GM06990 (cell line): Measurements from ENCODE around the gene GRIK4.

Source experiments
- DNase-seq: peaks from one replicate; pipeline ENCODE4 v3.0.0-alpha.2; 2011; ENCODE audit not compliant: insufficient read length; ENCODE audit errors: extremely low read depth
- H3K27me3 ChIP-seq: replicated peaks from 2 replicates; pipeline ENCODE4 v1.6.0; 2011; ENCODE audit warnings: low read length; ENCODE audit not compliant: control insufficient read depth, insufficient read depth
- H3K36me3 ChIP-seq: 2 replicates; pipeline ENCODE4 v1.5.1; 2011; ENCODE audit warnings: low read length; ENCODE audit not compliant: control insufficient read depth, insufficient read depth
- H3K4me3 ChIP-seq: replicated peaks from 2 replicates; pipeline ENCODE4 v1.5.1; 2011; ENCODE audit warnings: low read depth, mild to moderate bottlenecking, control low read depth, low read length
- TF ChIP-seq, protein P1 (sequence below): IDR thresholded peaks from 2 replicates; pipeline ENCODE4 v1.5.1; 2011; ENCODE audit warnings: low read length, control low read depth, mild to moderate bottlenecking, inconsistent platforms; ENCODE audit not compliant: insufficient read depth, poor library complexity, severe bottlenecking

The GRIK4 gene

DNA sequence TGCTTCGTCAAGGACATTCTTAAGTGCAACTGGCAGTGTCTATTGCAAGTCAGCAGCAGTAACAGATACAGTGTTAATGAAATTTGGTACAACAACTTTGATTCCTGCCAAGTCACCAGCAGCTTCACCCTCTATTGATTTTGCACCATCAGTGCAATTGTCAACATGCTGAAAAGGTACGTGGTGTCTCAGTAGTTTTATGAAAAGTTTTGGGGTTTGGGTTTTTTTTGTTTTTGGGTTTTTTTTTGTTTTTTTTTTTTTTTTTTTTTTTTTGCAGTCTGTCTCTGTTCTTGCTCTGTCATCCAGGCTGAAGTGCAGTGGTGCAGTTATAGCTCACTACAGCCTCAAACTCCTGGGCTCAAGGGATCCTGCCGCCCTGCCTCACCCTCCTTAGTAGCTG, 19.1 kb upstream of the GRIK4 start:
- TF ChIP-seq, protein P1, sequence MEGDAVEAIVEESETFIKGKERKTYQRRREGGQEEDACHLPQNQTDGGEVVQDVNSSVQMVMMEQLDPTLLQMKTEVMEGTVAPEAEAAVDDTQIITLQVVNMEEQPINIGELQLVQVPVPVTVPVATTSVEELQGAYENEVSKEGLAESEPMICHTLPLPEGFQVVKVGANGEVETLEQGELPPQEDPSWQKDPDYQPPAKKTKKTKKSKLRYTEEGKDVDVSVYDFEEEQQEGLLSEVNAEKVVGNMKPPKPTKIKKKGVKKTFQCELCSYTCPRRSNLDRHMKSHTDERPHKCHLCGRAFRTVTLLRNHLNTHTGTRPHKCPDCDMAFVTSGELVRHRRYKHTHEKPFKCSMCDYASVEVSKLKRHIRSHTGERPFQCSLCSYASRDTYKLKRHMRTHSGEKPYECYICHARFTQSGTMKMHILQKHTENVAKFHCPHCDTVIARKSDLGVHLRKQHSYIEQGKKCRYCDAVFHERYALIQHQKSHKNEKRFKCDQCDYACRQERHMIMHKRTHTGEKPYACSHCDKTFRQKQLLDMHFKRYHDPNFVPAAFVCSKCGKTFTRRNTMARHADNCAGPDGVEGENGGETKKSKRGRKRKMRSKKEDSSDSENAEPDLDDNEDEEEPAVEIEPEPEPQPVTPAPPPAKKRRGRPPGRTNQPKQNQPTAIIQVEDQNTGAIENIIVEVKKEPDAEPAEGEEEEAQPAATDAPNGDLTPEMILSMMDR, result no peak
- DNase-seq, result no peak
- no peaks in the 10 kb centered on the region for H3K36me3 ChIP-seq
- H3K4me3 ChIP-seq, result no peak overlapping the region
- no peaks in the 10 kb centered on the region for H3K27me3 ChIP-seq

DNA sequence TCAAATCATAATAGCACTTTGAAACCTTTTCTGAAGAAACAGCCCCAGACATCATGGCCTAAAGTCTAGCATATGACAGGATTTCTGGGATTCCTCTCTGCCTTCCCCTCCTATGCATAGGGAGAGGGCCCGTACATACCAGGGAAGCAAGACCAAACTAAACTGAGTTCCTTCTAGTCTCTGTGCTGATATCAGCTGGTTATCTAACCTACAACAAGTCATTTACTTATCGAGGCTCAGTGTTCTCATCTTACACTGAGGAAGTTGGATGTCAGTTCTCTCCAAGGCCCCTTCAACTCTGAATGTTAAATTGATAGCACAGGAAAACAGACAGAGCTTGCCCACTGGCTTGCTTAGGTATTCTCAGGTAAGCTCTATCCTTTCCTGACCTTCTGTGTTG, 17.0 kb upstream of the GRIK4 start:
- TF ChIP-seq, protein P1, result no peak
- no peak overlapping the region for H3K4me3 ChIP-seq
- no peaks in the 10 kb centered on the region for H3K27me3 ChIP-seq
- H3K36me3 ChIP-seq, result no peaks in the 10 kb centered on the region
- no peak for DNase-seq

DNA sequence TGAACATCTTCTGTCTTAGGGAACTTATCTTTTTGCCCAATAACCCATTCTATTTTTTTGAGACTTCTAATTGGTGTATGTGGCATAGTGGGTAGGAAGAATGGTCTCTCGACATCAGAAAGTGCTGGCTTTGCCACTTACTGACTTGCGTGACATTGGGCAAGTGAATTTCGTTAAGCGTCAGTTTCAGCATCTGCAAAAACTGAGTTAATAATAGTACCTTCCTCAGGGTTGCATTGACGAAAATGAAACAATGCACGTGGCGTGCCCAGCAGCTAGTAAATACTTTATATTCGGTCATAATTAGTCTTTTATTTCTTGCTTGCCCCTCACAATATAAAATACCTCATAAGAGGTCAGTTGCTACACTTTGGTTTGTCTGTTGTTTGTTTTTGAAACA, 12.5 kb upstream of the GRIK4 start:
- no peak overlapping the region for H3K4me3 ChIP-seq
- TF ChIP-seq, protein P1, result no peak
- DNase-seq, result no peak

DNA sequence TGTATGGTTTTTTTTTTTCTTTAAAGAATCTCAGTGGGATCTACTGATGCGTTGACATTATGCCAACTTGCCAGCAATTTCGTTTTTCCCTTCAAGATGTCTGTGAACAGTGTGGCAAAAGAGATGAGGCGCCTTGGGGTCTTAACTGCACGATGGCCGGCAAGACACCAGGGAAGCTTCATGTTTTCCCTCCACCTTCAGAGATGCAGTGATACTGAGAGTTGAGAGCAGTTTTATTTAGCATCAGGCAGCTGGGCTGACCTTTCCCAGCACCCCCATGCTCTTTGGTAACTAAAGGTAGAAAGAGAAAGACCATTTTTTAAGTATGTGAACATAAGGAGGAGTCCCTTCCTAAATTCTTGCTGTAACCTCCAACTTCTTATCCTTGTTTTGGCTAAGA, 11.7 kb upstream of the GRIK4 start:
- no peaks in the 10 kb centered on the region for H3K27me3 ChIP-seq
- H3K36me3 ChIP-seq, result no peaks in the 10 kb centered on the region
- no peak overlapping the region for H3K4me3 ChIP-seq
- TF ChIP-seq, protein P1, result no peak
- no peak for DNase-seq

More for the DNA sequence above, 12.5 kb upstream of the GRIK4 start:
- Histone ChIP-seq H3K27me3 (no peaks in the 10 kb centered on the region), H3K36me3 (no peaks in the 10 kb centered on the region)

DNA sequence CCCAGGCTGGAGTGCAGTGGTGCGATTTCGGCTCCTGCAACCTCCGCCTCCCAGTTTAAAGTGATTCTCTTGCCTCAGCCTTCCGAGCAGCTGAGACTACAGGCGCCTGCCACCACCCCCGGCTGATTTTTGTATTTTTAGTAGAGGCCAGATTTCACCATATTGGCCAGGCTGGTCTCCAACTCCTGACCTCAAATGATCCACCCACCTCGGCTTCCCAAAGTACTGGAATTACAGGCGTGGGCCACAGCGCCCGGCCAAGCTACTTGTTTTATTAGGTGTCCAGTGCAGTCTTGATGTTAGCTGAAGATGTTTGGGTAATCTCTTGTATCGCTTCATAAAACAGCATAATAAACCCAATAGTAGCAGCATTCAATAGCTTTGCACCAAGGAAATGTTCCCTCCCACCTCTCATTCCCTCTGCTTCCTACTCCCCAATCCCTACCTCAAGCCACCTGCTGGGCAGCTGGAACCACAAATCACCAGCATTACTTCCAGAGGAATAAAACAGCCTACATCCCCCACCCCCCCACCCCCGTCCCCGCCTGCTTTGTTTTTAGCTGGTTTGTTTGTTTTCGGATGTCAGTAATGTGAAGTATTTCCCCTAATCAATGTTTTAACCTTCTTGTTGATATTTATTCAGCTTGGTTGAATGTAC, 11.0 kb upstream of the GRIK4 start:
- TF ChIP-seq, protein P1, result no peak
- DNase-seq, result no peak
- Histone ChIP-seq H3K4me3 (no peak overlapping the region), H3K36me3 (no peaks in the 10 kb centered on the region), H3K27me3 (no peaks in the 10 kb centered on the region)

DNA sequence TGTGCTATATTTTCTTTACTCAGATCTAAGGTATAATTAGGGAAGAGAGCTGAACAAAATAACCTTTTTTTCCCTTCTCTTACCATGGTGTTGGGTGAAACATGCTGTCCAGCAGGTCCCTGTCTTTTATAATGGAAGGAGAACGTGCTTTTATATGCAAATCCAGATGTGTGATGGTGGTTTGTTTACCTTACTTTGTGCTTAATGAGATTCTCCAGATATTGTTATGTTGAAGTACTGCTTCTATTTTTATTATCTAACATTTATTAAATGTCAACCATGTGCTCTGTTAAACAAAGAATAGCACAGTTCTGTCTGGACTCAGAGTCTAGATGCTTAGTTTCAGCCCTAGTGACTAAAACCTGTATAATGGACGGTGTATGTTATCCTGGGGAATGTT, 10.1 kb upstream of the GRIK4 start:
- no peaks in the 10 kb centered on the region for H3K27me3 ChIP-seq
- H3K4me3 ChIP-seq, result no peak overlapping the region
- TF ChIP-seq, protein P1, result no peak
- H3K36me3 ChIP-seq, result no peaks in the 10 kb centered on the region
- no peak for DNase-seq
